Astrocyte (in vitro differentiated cells and primary cell): ENCODE results near the gene CNTN6. TPM values are rescaled to one million over a fixed set of nuclear protein-coding genes. Genes with fewer than 3 reads are reported as not detected.

Source experiments
- DNase-seq: peaks from one replicate; pipeline ENCODE4 v3.0.0-alpha.2; 2010; ENCODE audit warnings: low read depth
- FAIRE-seq: peaks from 2 replicates; lab custom pipeline; 2011; peaks lifted over from hg19 to GRCh38; lab: Jason Lieb, UNC
- H2AFZ ChIP-seq: 2 replicates; pipeline ENCODE4 v1.6.0; 2012; ENCODE audit warnings: low read depth, low read length, inconsistent platforms
- H3K27ac ChIP-seq: 2 replicates; pipeline ENCODE4 v1.5.1; 2011; ENCODE audit warnings: low read depth, low read length, inconsistent platforms
- H3K27me3 ChIP-seq: 2 replicates; pipeline ENCODE4 v1.6.0; 2011; ENCODE audit warnings: low read length, inconsistent platforms; ENCODE audit not compliant: insufficient read depth
- H3K36me3 ChIP-seq: 2 replicates; pipeline ENCODE4 v1.5.1; 2011; ENCODE audit warnings: low read length, inconsistent platforms; ENCODE audit not compliant: insufficient read depth
- H3K4me1 ChIP-seq: 2 replicates; pipeline ENCODE4 v1.5.1; 2011; ENCODE audit warnings: low read length, inconsistent platforms; ENCODE audit not compliant: insufficient read depth
- H3K4me2 ChIP-seq: 2 replicates; pipeline ENCODE4 v1.6.0; 2012; ENCODE audit warnings: low read length, inconsistent platforms
- H3K4me3 ChIP-seq: 2 replicates; pipeline ENCODE4 v1.5.1; 2011; ENCODE audit warnings: low read depth, mild to moderate bottlenecking, low read length, inconsistent platforms; ENCODE audit not compliant: insufficient read depth
- H3K79me2 ChIP-seq: 2 replicates; pipeline ENCODE4 v1.6.0; 2012; ENCODE audit warnings: mild to moderate bottlenecking, low read length, inconsistent platforms; ENCODE audit not compliant: insufficient read depth
- H3K9ac ChIP-seq: 2 replicates; pipeline ENCODE4 v1.6.0; 2012; ENCODE audit warnings: mild to moderate bottlenecking, low read length, inconsistent platforms
- H3K9me3 ChIP-seq: 2 replicates; pipeline ENCODE4 v1.5.1; 2012; ENCODE audit warnings: low read depth, mild to moderate bottlenecking, low read length, inconsistent platforms; ENCODE audit not compliant: insufficient read depth
- H4K20me1 ChIP-seq: 2 replicates; pipeline ENCODE4 v1.6.0; 2012; ENCODE audit warnings: low read length, inconsistent platforms; ENCODE audit not compliant: insufficient read depth
- H3K27ac Mint-ChIP-seq: one replicate; pipeline ENCODE4 v1.8.0; 2021; ENCODE audit warnings: mild to moderate bottlenecking, mixed read lengths; ENCODE audit not compliant: unreplicated experiment
- H3K27me3 Mint-ChIP-seq: one replicate; pipeline ENCODE4 v1.8.0; 2021; ENCODE audit warnings: low read depth, mixed read lengths; ENCODE audit not compliant: unreplicated experiment
- H3K36me3 Mint-ChIP-seq: one replicate; pipeline ENCODE4 v1.8.0; 2021; ENCODE audit warnings: low read depth, mixed read lengths; ENCODE audit not compliant: unreplicated experiment
- H3K4me1 Mint-ChIP-seq: one replicate; pipeline ENCODE4 v1.8.0; 2021; ENCODE audit warnings: low read depth, mixed read lengths; ENCODE audit not compliant: unreplicated experiment
- H3K4me3 Mint-ChIP-seq: one replicate; pipeline ENCODE4 v1.8.0; 2021; ENCODE audit warnings: mild to moderate bottlenecking, moderate library complexity, mixed read lengths; ENCODE audit not compliant: unreplicated experiment
- H3K9me3 Mint-ChIP-seq: one replicate; pipeline ENCODE4 v1.8.0; 2021; ENCODE audit warnings: mild to moderate bottlenecking, mixed read lengths; ENCODE audit not compliant: unreplicated experiment
- EZH2 ChIP-seq: IDR thresholded peaks from 2 replicates; pipeline ENCODE4 v1.6.1; 2012; ENCODE audit warnings: mild to moderate bottlenecking, low read length, inconsistent platforms; ENCODE audit not compliant: insufficient read depth
- total RNA-seq: library from RNA; stranded (reverse); gene quantifications from 2 replicates; pipeline ENCODE4 v1.2.1, GENCODE V29; 2021
- TF ChIP-seq, protein P1 (sequence below): IDR thresholded peaks from 2 replicates; pipeline ENCODE4 v1.5.1; 2011; ENCODE audit warnings: low read depth, mild to moderate bottlenecking, inconsistent platforms, low read length, moderate library complexity; ENCODE audit not compliant: insufficient read depth

CNTN6 gene
- total RNA-seq, 1 donor from 2014 or later = not detected

DNA sequence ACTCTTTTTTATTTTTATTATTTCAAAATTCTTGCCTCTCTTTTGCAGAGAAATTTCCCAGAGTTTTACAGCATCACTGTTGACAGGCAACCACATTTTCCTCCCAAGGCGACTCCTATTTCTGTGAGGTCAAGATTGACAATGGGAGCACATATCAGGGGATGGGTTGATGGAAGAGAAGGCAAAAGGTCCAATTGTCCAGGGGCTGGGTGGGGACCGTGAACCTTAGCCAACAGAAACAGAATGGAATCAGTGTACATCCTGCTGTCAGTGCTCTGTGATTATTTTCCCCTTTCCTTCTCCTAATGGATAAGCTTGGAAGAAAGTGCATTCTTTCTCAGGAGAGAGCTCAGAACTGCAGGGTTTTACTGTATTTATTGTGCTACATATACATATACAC is 42.4 kb downstream of the CNTN6 start:
- H3K4me3 Mint-ChIP-seq = no peak overlapping the region
- Histone ChIP-seq H3K36me3 (no peaks in the 10 kb centered on the region), H3K27ac (no peak overlapping the region), H3K27me3 (no peaks in the 10 kb centered on the region), H2AFZ (no peak overlapping the region), H4K20me1 (no peaks in the 10 kb centered on the region), H3K9me3 (no peaks in the 10 kb centered on the region), H3K4me1 (no peaks in the 10 kb centered on the region), H3K4me2 (no peak overlapping the region), H3K79me2 (no peaks in the 10 kb centered on the region), H3K4me3 (no peak overlapping the region), H3K9ac (no peak overlapping the region)
- no peaks in the 10 kb centered on the region for H3K9me3 Mint-ChIP-seq
- H3K27me3 Mint-ChIP-seq = no peaks in the 10 kb centered on the region
- DNase-seq (no peak), FAIRE-seq (no peak)
- TF ChIP-seq, protein P1, sequence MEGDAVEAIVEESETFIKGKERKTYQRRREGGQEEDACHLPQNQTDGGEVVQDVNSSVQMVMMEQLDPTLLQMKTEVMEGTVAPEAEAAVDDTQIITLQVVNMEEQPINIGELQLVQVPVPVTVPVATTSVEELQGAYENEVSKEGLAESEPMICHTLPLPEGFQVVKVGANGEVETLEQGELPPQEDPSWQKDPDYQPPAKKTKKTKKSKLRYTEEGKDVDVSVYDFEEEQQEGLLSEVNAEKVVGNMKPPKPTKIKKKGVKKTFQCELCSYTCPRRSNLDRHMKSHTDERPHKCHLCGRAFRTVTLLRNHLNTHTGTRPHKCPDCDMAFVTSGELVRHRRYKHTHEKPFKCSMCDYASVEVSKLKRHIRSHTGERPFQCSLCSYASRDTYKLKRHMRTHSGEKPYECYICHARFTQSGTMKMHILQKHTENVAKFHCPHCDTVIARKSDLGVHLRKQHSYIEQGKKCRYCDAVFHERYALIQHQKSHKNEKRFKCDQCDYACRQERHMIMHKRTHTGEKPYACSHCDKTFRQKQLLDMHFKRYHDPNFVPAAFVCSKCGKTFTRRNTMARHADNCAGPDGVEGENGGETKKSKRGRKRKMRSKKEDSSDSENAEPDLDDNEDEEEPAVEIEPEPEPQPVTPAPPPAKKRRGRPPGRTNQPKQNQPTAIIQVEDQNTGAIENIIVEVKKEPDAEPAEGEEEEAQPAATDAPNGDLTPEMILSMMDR = no peak
- TF ChIP-seq EZH2 = no peak
- no peak overlapping the region for H3K27ac Mint-ChIP-seq
- H3K4me1 Mint-ChIP-seq = no peaks in the 10 kb centered on the region
- no peaks in the 10 kb centered on the region for H3K36me3 Mint-ChIP-seq

DNA sequence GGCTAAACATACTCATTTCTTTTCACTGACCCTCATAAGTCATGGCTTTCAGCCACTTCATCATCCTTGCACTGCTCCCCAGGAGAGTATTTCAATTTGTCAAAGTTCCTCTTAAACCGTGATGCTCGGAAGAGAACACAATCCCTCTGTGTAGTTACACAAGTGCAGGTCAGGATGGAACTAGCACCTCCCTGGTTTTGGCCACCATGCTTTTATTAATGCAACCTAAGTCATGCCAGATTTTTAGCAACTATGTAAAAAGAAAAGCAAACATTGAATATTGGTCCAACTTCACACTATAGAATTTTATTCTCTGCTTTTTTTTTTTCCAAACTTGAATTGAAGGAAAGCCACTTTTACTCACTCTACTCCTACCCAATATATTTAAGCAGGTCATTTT is 45.2 kb downstream of the CNTN6 start:
- Histone ChIP-seq H3K4me2 (no peak overlapping the region), H3K27me3 (no peaks in the 10 kb centered on the region), H3K27ac (no peak overlapping the region), H3K36me3 (no peaks in the 10 kb centered on the region), H3K79me2 (no peaks in the 10 kb centered on the region), H2AFZ (no peak overlapping the region), H3K9me3 (no peaks in the 10 kb centered on the region), H3K9ac (no peak overlapping the region), H3K4me1 (no peaks in the 10 kb centered on the region), H3K4me3 (no peak overlapping the region), H4K20me1 (no peaks in the 10 kb centered on the region)
- FAIRE-seq = no peak
- H3K9me3 Mint-ChIP-seq = no peaks in the 10 kb centered on the region
- no peaks in the 10 kb centered on the region for H3K36me3 Mint-ChIP-seq
- DNase-seq = no peak
- H3K4me3 Mint-ChIP-seq = no peak overlapping the region
- H3K27ac Mint-ChIP-seq = no peak overlapping the region
- TF ChIP-seq, protein P1 = no peak
- no peak for TF ChIP-seq EZH2
- H3K4me1 Mint-ChIP-seq = no peaks in the 10 kb centered on the region
- H3K27me3 Mint-ChIP-seq = no peaks in the 10 kb centered on the region

DNA sequence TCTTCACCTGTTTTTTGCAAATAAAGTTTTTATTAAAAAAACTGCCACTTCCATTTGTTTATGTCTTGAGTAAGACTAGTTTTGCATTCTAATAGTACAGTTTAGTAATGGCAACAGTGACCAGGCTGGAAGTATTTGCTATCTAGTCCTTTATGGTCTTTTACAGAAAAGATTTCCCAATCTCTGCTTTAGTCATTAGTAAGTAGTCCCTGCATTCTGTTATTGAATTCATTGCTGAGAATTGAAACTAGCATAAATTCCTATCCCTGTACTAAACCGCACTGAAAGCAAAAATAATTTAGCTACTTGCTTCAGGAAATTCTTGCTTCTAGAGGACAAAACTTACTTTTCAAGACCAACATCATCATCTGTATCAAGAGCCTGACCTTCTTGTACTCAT is 46.2 kb downstream of the CNTN6 start:
- H3K36me3 ChIP-seq = no peaks in the 10 kb centered on the region
- H3K79me2 ChIP-seq = no peaks in the 10 kb centered on the region
- no peaks in the 10 kb centered on the region for H3K9me3 Mint-ChIP-seq
- no peaks in the 10 kb centered on the region for H3K9me3 ChIP-seq
- no peaks in the 10 kb centered on the region for H4K20me1 ChIP-seq
- H3K9ac ChIP-seq = no peak overlapping the region
- H3K27ac ChIP-seq = no peak overlapping the region
- no peaks in the 10 kb centered on the region for H3K27me3 ChIP-seq
- no peak overlapping the region for H3K4me3 ChIP-seq
- TF ChIP-seq, protein P1 = no peak
- no peak for TF ChIP-seq EZH2
- H3K4me3 Mint-ChIP-seq = no peak overlapping the region
- H3K4me2 ChIP-seq = no peak overlapping the region
- DNase-seq = no peak
- no peaks in the 10 kb centered on the region for H3K4me1 ChIP-seq
- H2AFZ ChIP-seq = no peak overlapping the region
- no peak for FAIRE-seq
- H3K4me1 Mint-ChIP-seq = no peaks in the 10 kb centered on the region
- no peaks in the 10 kb centered on the region for H3K27me3 Mint-ChIP-seq
- no peak overlapping the region for H3K27ac Mint-ChIP-seq
- no peaks in the 10 kb centered on the region for H3K36me3 Mint-ChIP-seq
